Stimulated activated naive CD4-positive, alpha-beta T cell (primary cell): ENCODE measurements around the gene TRPC3.

ENCODE experiments used
- DNase-seq, 6 experiments: peaks; one replicate each; lab custom pipeline; 2025; lab: John Stamatoyannopoulos, UW

The TRPC3 gene

DNA sequence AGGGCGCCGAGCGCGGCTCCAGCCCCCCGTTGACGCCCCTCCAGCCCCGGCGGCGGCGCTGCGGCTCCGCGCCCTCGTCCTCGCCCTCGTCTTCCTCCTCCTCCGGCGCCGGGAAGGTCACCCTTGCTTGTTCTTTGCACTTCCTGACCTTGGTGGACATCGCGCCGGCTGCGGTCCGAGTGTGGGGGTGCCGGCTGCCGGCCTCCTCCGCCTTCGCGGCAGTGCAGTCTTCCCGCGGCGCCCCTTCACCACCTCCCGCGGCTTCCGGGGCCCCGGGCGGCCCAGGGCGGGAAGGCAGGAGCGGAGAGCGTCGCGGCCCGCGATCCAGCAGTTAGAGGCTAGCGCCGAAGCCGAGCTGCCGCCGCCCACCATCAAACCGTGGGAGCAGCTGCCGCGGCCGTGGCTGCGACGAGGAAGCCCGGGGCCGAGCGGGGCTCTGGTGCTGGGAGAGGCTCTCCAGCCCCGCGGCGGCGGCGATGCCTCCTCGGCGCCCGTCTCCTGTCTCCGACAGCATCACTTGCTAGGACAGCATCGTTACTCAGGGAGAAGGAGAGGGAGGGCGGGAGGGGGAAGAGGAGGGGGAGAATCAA is at the start of gene TRPC3:
Gene TRPC3, minus strand, starts transcription at position 540 of the 590 bp plus-strand sequence. Its CDS starts 380 bp downstream, at position 160.
- peak in 3 of 6 experiments; percentile 1 to 35 (median 2) for DNase-seq

DNA sequence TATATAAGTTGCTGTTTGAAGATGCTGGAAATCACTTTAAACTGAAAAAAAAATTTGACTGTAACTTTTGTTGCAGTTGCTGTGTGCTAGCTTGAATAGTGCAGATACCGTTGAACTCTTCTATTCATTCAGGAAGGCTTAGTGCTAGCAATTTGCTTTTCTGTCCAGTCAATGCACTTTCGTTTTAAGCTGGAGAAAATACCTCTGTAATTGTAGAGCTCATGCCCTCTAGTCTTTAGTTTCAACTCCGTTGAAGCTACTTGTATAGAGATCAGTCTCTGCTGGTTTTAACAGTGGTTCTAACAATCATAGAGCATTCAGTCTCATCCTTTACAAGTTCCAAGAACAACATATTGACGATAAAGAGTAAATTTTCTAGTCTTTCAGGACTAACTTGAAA is 49.0 kb upstream of the TRPC3 start:
- DNase-seq = no peak

DNA sequence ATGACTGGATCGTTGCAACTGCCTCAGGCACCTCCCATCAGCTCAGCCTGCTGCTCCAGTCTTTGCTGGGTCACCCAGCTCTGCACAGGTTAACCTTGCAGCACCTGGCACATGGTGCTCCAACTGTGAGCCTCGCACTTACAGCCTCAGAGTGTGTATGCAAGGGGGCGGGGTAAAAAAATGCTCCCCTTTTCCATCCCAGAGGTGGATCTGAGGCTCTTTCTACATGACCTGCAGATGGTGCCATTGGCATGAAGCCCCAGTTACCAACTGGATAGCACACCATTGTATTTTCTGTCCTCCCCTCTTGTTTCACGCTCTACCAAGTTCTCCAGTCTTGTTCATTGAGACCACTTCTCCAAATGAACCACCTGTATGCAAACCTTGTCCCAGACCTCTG is 46.2 kb upstream of the TRPC3 start:
- DNase-seq = no peak

DNA sequence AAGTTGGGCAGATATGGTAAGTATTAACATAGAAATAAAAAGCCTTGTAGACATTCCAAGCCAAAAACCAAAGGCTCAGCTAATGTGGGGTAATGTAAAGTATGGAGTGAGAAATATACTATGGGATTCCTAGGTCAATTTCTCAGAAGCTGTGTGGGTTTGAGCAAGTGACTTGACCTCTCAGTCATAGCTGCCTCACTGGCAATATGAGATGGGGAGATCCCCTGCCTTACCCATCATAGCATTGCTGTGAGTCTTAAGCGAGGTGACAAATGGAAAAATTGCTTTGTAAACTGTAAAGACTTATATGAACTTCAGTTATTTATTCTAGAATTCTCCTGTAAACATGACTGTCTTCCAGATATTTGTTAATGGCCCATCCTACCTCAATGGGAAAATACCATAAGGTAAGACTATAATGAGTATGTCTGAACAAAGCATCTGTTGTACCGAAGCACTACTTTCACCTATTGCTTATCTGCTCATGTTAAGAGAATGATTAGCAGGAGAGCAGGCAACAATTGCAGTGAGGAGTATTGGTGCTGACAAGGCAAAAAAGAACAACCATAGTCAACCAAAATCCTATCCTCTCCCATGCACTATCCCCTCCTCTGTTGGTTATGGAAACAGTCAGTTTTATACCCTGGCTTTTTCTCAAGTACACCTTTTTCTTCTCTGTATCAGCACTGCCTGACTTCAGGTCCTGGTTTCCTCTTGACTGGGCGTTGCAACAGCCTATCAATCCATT is 44.1 kb upstream of the TRPC3 start:
- DNase-seq = no peak

DNA sequence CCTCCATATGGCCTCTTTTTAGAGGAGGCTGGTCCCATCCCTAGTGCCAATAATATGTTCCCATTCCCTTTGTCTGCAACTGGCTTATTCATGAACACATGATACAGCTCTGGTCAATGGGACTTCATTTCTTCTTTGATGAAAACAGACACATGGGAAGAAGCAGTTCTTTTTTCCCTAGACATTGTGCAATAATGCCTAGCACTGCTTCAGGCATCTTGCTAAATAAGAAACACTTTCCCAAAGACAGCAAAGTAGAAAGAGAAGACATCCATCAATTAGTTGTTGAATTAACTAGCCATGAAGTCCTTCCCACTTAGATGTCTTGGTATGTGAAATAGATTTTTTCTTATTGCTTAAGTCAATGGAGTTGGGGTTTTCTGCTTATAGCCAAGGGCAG is 40.1 kb upstream of the TRPC3 start:
- DNase-seq = no peak

DNA sequence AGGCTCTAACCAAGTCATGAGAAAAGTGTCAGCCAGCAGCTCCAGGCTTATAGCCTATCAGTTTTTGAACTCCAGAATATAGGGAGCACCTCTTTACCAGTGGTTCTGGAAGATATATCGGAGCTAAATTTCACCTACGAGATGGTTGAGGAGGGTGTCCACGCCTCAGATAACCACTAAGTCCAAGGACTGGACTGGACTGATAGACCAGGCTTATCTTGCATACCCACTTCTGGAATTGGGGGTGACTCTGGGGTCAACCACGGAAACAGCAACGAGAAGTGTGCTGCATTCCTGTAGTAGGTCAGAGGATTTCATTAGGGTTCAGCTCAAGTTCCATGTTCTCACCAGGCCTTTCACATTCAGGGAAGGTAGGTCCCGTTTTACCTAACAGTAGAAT is 38.6 kb upstream of the TRPC3 start:
- DNase-seq = no peak

DNA sequence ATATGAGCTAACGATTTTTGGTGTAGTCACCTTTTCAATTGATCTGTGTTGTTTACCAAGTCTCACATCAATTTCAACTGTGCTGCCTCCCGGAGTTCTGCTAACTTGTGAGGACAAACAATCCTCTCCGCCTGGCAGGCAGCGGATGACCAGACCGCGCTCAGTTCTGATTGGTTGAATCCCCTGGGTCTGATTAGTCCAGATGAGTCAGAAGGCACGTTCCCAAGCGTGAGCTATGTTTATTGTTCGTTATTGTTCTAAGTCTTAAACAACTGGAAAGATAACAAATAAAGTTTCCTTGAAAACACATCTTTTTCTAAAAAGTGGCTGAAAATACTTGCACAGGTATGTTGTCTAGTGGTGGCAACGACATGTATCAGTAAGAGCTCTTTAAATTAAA is 37.9 kb upstream of the TRPC3 start:
- DNase-seq = no peak

DNA sequence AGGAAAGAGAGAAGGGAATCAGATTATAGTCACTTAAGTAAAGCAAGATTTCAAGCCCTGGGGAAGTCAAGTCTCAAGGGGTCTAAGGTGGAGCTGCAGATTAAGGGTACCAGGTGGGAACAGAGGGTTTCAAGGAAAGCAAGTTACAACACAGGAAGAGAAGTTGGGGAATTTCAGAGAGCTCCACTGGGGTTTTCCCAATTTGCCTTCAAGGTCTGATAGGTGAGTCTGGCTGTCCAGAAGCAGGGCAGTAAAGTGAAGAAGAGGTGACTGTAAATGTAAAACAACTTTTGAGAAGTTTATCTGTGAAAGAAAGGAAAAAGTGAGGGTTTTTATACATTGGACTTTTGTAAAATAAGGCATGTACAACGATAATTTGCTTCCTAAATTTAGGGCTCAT is 37.1 kb upstream of the TRPC3 start:
- no peak for DNase-seq

DNA sequence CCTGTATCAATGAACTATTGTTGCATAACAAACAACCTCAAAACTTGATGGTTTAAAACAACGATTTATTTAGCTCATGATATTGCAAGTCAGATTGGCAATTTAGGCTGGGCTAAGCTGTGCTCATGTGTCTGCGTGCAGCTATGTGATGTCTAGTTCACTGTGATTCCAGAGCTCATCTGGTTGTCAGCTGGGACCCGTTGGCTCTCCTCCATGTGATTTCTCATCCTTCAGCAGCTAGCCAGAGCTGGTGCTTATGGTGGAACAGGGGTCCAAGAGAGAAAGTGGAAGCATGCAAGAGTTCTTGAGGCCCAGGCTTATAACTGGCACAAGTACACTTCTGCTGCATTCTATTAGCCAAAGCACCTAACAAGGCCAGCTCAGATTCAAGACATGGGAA is 28.8 kb upstream of the TRPC3 start:
- no peak for DNase-seq

DNA sequence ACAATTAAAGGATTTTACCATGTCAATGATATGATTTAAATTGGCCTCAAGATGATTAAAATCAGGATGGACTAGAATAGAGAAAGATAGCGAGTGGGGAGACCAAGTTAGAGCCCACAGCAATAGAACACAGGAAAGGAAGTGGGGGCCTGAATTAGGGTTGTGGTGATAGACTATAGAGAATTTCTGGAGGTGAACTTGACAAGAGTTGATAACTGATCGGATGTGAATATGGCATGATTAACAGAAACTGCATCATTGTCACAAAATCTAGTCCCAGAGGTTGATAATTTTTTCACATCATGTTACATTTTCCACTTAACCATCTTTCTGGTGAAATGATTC is 26.3 kb upstream of the TRPC3 start:
- no peak for DNase-seq

DNA sequence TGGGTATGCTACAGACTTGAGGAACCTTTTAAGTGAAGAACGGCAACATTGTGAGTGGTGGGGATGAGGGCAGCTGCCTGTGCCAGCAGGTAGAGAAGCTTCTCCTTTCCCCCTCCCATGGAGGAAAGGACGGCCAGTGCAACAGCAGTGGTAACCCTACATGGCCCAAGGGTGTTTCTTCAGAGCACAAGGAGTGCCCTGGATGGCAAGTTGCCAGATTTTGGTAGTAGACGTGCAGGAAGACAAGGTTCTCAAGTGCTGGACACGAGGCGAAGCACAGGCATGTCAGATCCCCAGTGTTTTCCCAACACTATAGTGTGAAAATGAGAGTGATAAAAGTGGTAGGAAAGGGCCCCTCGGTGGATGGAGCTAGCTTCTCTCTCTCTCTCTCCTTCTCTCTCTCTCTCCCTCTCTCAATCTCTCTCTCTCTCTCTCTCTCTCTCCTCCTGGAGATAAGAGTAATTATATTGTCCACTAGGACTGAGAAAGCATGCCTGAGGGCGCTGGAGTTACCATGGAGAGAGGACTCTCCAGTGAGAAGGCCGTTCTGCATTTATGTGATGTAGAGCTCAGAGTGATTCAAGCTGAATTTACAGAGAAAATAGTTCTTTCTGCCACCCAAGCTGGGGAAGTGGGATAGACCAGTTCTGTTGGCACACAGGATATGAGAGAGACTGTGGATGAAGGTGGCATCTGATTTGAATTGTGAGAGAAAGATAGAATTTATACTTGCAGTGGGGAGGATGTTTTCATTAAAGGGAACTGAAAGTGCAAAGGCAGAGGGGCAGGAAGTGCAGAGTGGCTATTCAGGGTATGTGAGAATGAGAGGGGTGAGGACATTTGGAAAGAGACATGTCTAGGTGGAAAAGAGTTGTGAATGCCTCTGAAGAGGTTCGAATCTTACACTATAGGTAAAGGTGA is 25.7 kb upstream of the TRPC3 start:
- DNase-seq = no peak

DNA sequence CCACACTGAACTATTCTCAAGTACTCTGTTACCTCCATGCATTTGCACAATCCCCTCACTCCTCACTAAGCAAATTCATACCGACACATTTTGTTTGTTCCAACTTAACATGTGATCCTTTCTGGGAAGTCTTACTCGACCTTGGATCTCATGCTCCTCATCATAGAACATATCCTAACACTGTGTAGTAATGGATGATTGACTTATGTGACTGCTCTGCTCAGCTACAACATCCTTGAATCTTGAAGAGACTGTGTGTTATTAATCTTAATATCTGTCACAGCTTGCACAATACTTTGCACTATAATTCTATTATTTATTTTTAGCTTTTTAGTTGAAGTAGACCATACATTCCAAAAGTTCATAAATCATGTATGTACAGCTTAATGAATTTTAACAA is 23.9 kb upstream of the TRPC3 start:
- DNase-seq = no peak

DNA sequence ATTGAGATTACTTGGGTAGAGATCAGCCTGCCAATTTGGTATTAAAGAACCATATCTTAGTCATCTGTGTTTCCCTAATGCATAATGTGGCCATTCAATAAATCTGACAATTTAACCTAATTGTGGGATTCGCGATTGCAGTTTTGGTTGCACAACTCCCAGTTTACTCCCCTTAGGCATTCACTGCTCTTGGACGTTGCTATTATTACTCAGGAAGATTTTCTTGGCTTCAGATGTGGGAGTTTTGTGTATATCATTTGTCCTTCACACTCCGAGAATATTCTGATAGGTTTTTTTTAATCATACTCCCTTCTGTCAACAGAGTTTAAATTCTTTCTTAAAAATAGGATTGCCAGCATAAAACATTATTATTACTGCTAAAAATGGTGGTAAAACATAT is 22.0 kb upstream of the TRPC3 start:
- DNase-seq = no peak

DNA sequence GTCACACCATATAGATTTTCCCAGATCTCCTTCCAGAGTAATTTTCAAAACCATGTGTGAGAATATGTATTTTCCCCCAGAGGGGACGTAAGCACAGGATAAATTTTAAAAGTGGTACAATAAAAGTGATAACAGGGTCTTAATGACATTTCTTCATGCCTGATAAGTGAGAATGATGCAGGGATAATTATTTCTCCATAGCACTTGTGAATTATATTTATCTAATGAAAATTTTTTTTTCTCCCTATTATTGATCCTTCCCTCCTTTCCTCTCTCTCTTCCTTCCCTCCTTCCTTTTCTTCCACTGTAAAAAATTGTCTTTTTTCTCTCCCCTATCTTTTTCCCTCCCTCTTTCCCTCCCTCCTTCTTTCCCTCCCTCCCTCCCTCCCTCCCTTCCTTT is 17.0 kb upstream of the TRPC3 start:
- DNase-seq = no peak

DNA sequence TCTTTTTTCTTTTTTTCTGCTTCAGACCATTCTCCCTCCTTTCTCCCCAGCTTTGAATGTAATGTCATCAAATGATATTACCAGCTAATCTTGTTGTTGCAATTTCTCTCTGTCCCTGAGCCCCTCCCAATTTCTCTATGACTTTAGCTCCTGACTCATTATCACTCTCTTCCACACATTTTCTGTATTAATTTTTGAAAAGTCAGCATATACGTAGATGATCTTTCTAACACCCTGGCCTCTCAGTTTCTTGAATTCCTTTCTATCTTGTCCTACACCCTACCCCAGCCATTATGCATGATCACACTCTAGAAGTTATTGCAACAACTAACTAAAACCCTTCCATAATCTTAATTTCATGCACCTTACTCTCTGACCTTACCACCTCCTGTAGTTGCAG is 13.1 kb upstream of the TRPC3 start:
- DNase-seq = no peak

DNA sequence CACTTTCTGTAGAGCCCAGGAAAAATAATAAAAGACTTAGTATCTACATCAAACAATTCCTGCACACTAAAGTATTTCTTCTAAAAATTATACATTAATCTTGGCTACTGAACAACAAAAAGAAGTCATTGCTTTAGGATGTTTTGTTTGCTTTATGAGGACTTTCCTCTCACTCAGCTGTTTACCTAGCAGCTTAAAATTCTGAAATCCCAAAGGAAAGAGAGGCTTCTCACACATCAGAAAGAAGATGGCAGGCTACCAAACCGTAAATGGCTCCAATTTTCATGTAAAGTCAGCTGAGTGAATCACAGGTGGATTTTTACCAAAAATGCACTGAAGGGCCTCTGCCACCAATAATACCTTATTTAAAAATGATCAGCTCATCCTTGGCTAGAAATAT is 9.0 kb upstream of the TRPC3 start:
- no peak for DNase-seq

DNA sequence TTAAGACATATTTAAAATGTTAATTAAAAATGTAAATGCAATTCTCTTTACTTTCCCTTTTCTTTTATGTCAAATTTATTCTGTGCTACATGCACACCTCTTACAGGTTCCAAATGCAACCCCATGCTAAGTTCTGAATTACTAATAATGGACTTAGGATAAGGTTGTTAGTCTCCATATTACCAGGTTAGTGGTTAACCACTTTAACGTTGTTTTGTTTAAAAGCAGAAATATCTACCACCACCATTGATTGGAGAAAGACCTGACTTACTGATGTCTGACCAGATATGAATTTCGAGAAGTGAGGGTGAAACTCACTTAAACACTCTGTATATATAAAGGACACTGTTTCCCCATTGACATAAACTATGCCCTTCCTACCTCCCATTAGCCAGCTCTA is 6.9 kb upstream of the TRPC3 start:
- no peak for DNase-seq

DNA sequence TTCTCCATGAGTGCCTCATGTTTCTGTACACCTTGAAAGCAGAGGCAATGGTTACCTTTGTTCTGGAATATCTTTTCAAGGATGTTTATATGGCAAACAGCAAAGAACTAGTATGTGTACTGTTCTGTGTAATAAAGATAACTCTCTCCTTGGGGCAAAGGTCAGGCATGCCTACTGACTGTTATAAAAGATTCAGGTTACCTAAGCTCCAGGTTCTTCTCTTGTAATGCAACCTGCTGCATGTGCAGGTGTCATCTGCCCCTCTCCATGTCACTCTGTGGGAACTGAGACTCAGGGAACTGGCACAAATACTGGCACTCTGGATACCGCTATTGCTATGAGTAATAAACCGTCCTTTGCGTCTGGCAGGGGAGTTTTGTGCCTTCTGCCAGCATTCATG is 5.4 kb upstream of the TRPC3 start:
- no peak for DNase-seq

DNA sequence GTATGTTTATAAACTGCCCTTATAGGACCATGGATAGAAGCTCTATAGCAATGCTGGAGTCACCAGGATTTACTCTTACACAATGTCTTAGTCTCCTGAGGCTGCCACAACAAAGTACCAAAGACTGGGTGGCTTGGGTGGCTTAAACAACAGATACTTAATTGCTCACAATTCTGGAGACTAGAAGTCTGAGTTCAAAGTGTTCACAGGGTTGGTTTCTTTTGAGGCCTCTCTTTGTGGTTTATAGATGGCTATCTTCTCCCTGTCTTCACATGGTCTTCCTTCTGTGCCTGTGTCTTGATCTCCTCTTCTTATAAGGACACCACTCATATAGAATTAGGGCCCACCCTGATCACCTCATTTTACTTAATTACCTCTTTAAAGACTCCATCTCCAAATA is 2.0 kb upstream of the TRPC3 start:
- DNase-seq = no peak

DNA sequence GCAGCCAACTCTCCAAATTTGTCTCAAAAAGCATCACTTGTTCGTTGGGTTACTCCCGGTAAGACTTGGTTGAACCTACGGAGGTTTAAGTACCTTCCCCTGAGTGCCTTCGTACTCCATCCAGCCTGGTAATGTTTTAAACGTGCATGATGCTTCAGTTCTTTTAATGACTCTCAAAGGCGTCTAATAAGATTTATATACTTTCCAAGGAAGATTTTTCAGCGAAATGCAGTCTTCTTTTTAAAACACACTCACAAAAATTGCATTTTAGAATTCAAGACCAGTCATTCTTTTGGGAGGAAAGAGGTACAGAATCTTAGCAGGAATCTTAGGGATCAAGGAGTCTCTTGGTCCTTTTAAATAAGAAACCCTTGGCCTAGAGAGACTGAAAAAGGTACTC is 430 bp upstream of the TRPC3 start:
- no peak for DNase-seq

DNA sequence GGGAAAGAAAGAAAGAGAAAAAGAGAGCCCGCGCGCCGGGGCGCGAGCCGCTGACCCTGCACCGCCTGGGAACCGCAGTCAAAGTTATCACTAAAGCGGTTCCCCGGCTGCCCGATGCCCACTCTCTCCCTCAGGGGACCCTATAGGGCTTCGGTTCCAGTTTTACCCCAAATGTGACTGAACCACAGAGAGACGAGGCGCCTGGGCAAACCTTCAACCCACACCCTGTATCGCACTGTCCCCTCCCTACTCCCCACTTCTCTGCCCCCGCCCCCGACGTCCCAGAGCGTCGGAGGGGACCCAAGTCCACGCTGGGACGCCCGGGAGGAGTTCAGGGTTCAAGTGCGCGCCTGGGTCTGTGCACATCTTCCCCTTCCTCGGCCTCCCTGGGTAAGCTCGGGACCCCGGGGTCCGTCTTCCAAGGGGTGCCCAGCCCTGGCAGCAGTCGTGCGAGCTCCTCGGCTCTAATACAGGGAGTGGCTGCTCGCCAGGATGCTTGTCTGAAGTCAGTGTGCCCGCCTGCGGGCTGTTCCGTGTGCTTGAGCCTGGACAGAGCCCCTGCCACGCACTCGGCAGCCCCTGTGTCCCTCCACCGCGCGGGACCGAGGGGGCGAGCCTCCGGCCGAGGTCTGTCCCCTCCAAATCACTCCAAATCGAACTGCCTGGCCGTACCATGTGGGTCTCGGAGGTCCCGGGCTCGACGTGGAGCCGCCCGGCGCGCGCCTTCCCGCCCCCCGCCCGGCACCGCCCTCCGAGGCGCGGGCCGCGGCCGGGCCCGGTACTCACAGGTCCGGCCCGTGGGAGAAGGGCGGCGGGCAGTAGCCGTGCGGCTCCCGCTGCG is 960 bp downstream of the TRPC3 start:
- peak in 3 of 6 experiments; percentile 13 to 37 (median 25) for DNase-seq

DNA sequence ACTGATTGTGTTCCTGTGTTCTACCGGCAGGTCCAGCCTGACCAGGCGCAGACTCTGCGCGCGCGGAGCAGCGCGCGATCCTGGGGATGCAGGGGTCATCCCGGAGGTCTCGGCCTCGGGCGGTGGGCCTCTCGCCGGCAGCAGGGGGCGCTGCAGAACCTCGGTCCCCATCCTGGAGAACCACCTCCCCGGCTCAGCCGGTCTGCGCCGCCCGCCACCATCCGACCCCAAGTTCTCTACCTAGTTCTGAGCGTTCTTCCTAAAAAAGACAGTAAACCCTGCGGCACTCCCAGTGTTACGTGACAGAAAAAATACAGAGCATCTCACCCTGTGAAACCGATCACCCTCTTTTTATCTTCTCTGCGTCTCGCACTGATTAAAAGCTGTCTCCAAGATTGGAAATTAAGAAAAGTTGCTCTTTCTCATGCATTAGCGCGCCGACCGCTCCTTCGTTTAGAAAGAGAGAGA is 1.6 kb downstream of the TRPC3 start:
- peak; percentile 54 to 74 (median 61) for DNase-seq
